NCI-H146 treated with DMSO at 0.1 percent for 48 hours (cell line): Measurements from ENCODE around the gene DCAF11.
A peak's percentile ranks its signal among the peaks of the same experiment; 100 is the strongest.

Source experiments
- DNase-seq: peaks from one replicate; lab custom pipeline; 2025; ENCODE audit not compliant: unreplicated experiment; lab: John Stamatoyannopoulos, UW

Gene DCAF11

GRCh38 chr14:24156840-24157239 is 42.3 kb downstream of the DCAF11 start:
- DNase-seq: no peak

- DNase-seq: no peak
Observed at GRCh38 chr14:24157331-24157730, 42.8 kb downstream of the DCAF11 start.

DNA sequence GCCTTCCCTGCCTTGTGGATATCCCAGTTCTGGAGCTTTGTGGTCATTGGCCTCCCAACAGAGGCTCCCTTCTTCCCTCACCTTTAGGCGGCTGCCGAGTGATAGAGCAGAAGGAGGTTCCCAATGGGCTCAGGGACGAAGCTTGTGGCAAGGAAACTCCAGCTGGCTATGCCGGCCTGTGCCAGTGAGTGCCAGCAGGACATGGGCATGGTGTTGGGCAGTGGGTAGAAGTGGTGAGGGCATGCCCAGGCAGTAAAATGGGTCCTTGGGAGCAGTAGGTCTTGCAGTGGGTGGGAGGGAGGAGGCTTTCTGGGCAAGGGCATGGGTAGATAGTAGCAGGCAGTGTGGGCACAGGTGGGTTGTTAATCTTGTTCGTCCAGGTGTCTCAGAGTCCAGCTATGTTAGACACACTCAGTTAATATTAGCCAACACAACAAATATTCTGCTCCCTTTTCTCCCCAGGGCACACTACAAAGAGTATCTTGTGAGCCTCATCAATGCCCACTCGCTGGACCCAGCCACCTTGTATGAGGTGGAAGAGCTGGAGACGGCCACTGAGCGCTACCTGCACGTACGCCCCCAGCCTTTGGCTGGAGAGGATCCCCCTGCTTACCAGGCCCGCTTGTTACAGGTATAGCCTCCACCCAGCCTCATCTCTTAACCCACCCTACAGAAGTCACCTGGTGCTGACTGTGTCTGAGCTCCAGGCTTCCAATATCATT is 45.4 kb downstream of the DCAF11 start:
- no peak for DNase-seq

- no peak for DNase-seq
Observed at GRCh38 chr14:24160499-24160849, 45.9 kb downstream of the DCAF11 start.

GRCh38 chr14:24160850-24161804 is 46.5 kb downstream of the DCAF11 start, which contains the start of gene IRF9:
Gene IRF9, plus strand, starts transcription at chr14:24161265. Its CDS starts 880 bp downstream, at chr14:24162145.
- DNase-seq: peak; percentile 92

- DNase-seq: no peak
Observed at GRCh38 chr14:24162093-24162492, 47.5 kb downstream of the DCAF11 start.

DNA sequence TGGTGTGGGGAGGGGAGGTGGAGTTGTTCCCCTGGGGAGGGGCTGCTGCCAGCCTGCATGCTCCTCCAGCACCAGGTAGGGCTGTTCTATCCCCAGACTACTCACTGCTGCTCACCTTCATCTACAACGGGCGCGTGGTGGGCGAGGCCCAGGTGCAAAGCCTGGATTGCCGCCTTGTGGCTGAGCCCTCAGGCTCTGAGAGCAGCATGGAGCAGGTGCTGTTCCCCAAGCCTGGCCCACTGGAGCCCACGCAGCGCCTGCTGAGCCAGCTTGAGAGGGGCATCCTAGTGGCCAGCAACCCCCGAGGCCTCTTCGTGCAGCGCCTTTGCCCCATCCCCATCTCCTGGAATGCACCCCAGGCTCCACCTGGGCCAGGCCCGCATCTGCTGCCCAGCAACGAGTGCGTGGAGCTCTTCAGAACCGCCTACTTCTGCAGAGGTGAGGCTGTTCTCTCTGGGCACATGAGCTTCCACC is 50.0 kb downstream of the DCAF11 start:
- DNase-seq: no peak

DNA sequence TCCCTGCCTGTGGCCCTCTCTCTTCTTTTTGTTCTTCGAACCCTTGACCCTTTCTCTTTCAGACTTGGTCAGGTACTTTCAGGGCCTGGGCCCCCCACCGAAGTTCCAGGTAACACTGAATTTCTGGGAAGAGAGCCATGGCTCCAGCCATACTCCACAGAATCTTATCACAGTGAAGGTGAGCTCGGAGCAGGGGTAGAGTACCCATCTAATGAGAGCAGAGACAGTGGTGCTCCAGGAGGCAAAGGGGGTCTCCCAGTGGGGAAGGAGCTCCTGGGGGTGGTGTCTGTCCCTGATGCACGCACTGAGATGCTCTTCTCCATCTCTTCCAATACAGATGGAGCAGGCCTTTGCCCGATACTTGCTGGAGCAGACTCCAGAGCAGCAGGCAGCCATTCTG is 51.2 kb downstream of the DCAF11 start:
- no peak for DNase-seq

DNA sequence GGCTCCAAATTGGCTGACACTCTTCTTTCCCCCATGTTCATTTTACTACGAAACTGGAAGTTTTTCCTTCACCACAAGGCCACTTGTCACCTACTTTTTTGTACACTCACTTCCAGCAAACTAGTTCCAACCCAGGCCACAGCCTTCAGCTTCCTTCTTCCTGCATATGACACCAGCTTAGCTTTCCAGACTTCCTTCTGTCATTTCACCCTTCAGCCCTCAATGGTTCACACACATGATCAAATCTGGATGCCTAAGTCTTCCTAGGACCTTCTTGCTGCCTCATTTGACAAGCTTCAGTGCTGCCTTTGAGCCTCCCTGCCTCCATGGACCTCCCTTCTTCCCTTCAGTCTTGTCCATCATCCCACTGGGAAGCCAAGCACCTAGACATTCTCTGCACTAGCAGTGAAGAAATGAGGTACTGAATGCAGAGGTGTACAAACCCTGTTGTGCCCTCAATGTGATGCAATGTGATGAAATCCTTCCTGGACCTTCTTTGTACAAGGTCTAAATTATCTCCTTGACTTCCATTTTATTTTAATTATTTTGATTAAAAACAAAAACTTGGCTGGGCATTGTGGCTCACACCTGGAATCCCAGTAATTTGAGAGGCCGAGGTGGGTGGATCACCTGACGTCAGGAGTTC is 53.0 kb downstream of the DCAF11 start:
- DNase-seq: no peak

GRCh38 chr14:24171422-24172260 is 57.1 kb downstream of the DCAF11 start, which contains the start of gene REC8:
Gene REC8, plus strand, starts transcription at chr14:24172080. Its CDS starts 473 bp downstream, at chr14:24172553.
- DNase-seq: no peak

- no peak for DNase-seq
Observed at GRCh38 chr14:24172261-24172860, 57.8 kb downstream of the DCAF11 start.

GRCh38 chr14:24172871-24173281 is 58.3 kb downstream of the DCAF11 start:
- no peak for DNase-seq
